SK-N-MC (cell line): ENCODE measurements around the gene LTB4R.

Experiments
- EZH2 ChIP-seq: fragments of 200-600 bp; sonication (generic); IDR thresholded peaks from one replicate; pipeline ENCODE4 v1.6.1; 2017; ENCODE audit warnings: antibody characterized with exemption
- POLR2AphosphoS5 ChIP-seq: IDR thresholded peaks from 2 replicates; pipeline ENCODE4 v1.6.1; 2012; ENCODE audit warnings: mild to moderate bottlenecking, low read depth, low read length, borderline replicate concordance

DNA sequence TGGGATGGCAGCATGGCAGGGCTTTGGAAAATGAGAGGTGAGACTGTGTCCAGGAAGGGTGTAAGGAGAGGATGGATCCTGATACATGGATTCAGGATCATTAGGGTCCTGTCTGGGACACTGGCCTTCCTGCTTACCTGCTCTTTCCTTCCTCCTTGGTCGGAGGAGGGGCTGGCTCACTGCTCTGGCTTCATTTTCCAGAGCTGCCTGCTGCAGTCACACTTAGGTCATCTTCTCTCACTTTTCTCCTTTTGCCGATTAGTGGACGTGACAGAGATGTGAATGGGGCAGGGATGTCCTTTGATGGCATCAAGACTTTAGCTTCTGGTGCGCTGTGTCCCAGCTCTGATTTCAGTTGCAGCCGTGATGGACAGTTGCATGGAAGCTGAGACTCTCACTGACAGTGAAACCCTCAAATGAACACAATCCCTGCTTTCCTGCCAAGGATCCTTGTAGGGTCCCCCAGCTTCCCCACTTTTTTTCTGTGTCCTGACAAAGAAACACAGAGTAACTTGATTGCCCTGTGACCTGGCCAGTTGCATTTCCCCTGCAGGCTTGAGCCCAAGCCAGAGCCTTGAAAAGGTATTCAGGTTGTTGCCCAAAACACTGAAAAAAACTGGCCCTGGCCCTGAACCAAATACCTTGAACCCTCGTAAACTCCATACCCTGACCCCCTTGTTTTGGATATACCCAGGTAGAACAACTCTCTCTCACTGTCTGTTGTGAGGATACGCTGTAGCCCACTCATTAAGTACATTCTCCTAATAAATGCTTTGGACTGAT lies 2.8 kb upstream of the LTB4R start:
- TF ChIP-seq POLR2AphosphoS5 = no peak
- TF ChIP-seq EZH2 = no peak
